Skeletal muscle satellite cell (primary cell): Measurements from ENCODE around the gene CCIN.

ENCODE experiments used
- H3K27me3 ChIP-seq: 2 replicates; pipeline ENCODE4 v1.7.0; 2013; ENCODE audit warnings: low read length; ENCODE audit not compliant: control insufficient read depth, insufficient read depth
- H3K36me3 ChIP-seq: 2 replicates; pipeline ENCODE4 v1.7.0; 2013; ENCODE audit warnings: mild to moderate bottlenecking, control low read depth, low read length; ENCODE audit not compliant: insufficient read depth
- H3K4me1 ChIP-seq: 2 replicates; pipeline ENCODE4 v1.7.0; 2013; ENCODE audit warnings: low read length; ENCODE audit not compliant: control insufficient read depth, insufficient read depth
- H3K4me2 ChIP-seq: 2 replicates; pipeline ENCODE4 v1.7.0; 2013; ENCODE audit warnings: mild to moderate bottlenecking, low read length
- H3K4me3 ChIP-seq: 2 replicates; pipeline ENCODE4 v1.7.0; 2013; ENCODE audit warnings: low read length
- H3K9ac ChIP-seq: 2 replicates; pipeline ENCODE4 v1.7.0; 2013; ENCODE audit warnings: mild to moderate bottlenecking, low read depth, low read length, moderate library complexity
- H3K9me3 ChIP-seq: replicated peaks from 2 replicates; pipeline ENCODE4 v1.7.0; 2013; ENCODE audit warnings: mild to moderate bottlenecking, control low read depth, low read length

The CCIN gene

GRCh38 chr9:36218011-36218410, 48.8 kb downstream of the CCIN start:
- Histone ChIP-seq H3K27me3 (no peaks in the 10 kb centered on the region), H3K4me1 (peaks cover 7% of the 10 kb centered on the region), H3K36me3 (peaks cover 88% of the 10 kb centered on the region), H3K4me2 (no peak overlapping the region), H3K4me3 (no peak overlapping the region), H3K9ac (no peak overlapping the region), H3K9me3 (no peaks in the 10 kb centered on the region)

GRCh38 chr9:36218411-36218901, 49.3 kb downstream of the CCIN start:
- Histone ChIP-seq H3K4me2 (no peak overlapping the region), H3K4me1 (peaks cover 7% of the 10 kb centered on the region), H3K36me3 (peaks cover 88% of the 10 kb centered on the region), H3K9ac (no peak overlapping the region), H3K9me3 (no peaks in the 10 kb centered on the region), H3K4me3 (no peak overlapping the region), H3K27me3 (no peaks in the 10 kb centered on the region)
